NCI-H748 (cell line): ENCODE data around the gene EPB41L4A.
"Not testable (repeated sequence)": the region's sequence is repeated elsewhere in the genome, so short reads cannot be mapped to it uniquely, and the experiment has no call there.

Experiments
- DNase-seq: peaks from one replicate; lab custom pipeline; 2025; ENCODE audit not compliant: unreplicated experiment; lab: John Stamatoyannopoulos, UW

Gene EPB41L4A, protein sequence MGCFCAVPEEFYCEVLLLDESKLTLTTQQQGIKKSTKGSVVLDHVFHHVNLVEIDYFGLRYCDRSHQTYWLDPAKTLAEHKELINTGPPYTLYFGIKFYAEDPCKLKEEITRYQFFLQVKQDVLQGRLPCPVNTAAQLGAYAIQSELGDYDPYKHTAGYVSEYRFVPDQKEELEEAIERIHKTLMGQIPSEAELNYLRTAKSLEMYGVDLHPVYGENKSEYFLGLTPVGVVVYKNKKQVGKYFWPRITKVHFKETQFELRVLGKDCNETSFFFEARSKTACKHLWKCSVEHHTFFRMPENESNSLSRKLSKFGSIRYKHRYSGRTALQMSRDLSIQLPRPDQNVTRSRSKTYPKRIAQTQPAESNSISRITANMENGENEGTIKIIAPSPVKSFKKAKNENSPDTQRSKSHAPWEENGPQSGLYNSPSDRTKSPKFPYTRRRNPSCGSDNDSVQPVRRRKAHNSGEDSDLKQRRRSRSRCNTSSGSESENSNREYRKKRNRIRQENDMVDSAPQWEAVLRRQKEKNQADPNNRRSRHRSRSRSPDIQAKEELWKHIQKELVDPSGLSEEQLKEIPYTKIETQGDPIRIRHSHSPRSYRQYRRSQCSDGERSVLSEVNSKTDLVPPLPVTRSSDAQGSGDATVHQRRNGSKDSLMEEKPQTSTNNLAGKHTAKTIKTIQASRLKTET

DNA sequence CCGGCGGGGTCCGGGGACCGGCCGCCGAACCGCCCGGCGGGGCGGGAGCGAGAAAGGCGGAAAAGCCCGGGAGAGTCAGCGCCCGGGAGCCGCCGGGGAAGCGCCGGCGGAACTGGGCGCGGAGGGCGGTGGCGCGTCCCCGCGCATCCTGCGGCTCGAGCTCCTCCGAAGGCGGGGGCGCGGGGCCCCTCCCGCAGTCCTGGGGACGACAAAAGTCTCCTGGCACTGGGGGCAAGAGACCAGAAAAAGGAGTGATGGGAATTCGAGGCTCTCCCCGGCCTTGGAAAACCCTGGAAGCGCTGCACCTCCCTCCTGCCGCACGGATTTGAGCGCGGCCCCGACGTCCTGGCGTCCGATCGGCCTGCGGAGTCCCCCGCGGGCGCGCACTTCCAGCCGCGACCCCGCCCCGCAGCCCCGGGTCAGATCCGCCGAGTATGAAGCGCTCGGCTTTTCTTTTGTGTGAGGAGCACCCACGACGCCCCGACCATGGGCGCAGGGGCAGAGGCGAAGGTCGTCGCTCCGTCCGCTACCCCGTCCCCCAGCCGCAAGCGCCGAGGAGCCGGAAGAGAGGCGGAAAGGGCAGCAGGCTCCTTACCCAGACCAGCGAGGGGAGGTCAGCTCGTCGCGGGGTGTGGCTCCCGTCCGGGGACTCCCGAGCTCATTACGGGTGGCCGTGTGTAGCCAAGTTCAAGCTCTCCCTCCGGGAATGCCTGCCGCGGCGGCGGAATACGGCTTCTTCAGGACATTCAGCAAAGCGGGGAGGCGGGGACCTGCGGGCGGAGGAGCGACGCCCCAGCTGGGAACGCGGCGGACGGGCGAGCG lies at the start of gene EPB41L4A:
Gene EPB41L4A, minus strand, starts transcription at position 114 of the 822 bp plus-strand sequence. CDS start 238 bp downstream, outside the sequence.
- peak; percentile 61 for DNase-seq

DNA sequence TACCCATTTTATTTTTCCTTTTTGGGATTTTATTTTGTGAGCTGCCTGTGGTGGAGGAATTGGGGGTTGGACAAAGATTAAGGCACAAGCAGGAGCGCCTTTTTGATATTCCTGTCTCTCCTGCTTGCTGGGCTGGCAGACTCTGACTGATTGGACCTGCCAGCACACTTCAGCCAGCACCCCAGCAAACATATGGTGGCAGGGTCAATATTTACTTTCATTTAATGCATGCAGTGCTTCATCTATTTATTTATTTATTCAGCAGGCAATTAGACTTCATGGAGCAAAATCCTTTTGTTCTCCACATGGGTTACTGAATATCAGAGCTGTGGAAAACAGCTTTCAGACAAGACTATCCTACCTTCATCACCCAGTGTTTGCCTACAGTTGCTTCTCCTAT lies 48.4 kb upstream of the EPB41L4A start:
- peak; percentile 91 for DNase-seq

DNA sequence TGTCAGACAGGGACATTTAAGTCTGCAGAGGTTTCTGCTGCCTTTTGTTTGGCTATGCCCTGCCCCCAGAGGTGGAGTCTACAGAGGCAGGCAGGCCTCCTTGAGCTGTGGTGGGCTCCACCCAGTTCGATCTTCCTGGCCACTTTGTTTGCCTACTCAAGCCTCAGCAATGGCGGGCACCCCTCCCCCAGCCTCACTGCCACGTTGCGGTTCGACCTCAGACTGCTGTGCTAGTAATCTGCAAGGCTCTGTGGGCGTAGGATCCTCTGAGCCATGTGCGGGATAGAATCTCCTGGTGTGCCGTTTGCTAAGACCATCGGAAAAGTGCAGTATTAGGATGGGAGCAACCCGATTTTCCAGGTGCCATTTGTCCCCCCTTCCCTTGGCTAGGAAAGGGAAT lies 47.2 kb upstream of the EPB41L4A start:
- DNase-seq, result not testable (repeated sequence)

DNA sequence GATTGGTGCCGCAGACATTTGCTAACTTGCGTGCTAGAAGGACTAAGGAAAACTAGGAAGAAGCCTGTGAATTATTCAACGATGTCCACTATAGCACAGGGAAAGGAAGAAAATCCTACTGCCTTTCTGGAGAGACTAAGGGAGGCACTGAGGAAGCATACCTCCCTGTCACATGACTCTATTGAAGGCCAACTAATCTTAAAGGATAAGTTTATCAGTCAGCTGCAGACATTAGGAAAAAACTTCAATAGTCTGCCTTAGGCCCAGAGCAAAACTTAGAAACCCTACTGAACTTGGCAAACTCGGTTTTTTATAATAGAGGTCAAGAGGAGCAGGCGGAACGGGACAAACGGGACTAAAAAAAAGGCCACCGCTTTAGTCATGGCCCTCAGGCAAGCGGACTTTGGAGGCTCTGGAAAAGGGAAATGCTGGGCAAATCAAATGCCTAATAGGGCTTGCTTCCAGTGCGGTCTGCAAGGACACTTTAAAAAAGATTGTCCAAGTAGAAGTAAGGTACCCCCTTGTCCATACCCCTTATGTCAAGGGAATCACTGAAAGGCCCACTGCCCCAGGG lies 28.2 kb upstream of the EPB41L4A start:
- DNase-seq, result not testable (repeated sequence)

DNA sequence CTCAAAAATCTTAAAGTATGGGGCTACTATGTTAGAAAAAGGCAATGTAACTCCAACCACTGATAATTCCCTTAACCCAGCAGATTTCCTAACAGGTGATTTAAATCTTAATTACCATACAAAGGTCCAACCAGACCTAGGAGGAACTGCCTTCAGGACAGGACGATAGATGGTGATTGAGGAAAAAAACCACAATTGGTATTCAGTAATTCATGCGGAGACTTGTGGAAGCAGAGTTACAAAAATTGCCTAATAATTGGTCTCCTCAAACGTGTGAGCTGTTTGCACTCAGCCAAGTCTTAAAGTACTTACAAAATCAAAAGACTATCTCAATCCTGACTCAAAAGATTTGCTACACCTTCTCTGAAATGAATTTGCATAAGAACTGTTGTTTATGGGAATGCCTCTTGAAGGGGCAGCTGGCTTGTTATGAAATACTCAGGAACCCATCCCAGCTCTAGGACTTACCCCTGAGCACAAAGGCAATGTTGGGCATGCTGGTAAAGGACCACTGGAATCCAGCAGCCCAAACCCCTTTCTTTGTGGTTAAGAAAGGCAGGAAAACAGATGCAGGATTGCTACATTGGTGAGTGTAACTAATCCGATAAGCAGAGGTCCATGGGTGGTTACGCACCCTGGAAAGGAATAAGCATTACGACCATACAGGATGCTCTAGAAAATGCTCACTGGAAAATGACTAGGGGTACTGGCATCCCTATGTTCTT lies 26.7 kb upstream of the EPB41L4A start:
- no peak for DNase-seq

DNA sequence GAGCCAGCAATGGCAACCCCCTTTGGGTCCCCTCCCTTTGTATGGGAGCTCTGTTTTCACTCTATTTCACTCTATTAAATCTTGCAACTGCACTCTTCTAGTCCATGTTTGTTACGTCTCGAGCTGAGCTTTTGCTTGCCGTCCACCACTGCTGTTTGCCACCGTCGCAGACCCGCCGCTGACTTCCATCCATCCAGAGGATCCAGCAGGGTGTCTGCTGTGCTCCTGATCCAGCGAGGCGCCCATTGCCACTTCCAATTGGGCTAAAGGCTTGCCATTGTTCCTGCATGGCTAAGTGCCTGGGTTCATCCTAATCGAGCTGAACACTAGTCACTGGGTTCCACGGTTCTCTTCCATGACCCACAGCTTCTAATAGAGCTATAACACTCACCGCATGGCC lies 24.9 kb upstream of the EPB41L4A start:
- DNase-seq, result not testable (repeated sequence)

DNA sequence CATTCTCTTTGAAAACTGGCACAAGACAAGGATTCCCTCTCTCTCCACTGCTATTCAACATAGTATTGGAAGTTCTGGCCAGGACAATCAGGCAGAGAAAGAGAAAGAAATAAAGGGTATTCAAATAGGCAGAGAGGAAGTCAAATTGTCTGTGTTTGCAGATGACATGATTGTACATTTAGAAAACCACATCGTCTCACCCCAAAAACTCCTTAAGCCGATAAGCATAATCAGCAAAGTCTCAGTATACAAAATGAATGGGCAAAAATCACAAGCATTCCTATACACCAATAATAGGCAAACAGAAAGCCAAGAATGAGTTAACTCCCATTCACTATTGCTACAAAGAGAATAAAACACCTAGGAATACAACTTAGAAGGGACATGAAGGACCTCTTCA lies 21.0 kb upstream of the EPB41L4A start:
- no peak for DNase-seq

DNA sequence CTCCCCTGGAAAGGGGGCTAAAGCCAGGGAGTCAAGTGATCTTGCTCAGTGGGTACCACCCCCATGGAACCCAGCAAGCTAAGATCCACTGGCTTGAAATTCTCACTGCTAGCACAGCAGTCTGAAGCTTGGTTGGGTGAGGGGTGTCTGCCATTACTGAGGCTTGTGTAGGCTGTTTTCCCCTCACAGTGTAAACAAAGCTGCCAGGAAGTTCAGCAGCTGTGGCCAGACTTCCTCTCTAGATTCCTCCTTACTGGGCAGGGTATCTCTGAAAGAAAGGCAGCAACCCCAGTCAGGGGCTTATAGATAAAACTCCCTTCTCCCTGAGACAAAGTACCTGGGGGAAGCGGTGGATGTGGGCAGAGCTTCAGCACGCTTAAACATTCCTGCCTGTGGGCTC lies 17.1 kb upstream of the EPB41L4A start:
- DNase-seq, result peak; percentile 2

DNA sequence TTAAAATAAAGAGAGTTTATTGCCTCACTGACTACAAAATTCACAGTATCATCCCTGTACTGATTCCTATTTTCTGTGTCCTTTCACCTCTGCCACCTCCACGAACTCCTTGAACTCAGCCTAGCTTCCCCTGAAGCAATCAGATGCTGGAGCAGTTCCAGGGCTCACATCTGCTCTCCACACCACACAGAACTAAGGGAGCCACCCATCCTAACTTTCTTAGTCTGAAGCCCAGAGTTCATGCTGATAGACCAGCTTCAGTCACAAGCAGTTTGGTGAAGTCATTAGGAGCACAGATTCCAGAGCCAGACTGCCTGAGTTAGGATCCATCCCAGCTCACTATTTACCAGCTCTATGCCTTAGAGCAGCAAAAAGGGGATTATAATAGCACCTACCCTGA lies 15.6 kb upstream of the EPB41L4A start:
- no peak for DNase-seq

DNA sequence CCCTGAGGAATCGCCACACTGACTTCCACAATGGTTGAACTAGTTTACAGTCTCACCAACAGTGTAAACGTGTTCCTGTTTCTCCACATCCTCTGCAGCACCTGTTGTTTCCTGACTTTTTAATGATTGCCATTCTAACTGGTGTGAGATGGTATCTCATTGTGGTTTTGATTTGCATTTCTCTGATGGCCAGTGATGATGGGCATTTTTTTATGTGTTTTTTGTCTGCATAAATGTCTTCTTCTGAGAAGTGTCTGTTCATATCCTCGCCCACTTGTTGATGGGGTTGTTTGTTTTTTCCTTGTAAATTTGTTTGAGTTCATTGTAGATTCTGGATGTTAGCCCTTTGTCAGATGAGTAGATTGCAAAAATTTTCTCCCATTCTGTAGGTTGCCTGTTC lies 7.1 kb upstream of the EPB41L4A start:
- DNase-seq, result not testable (repeated sequence)

DNA sequence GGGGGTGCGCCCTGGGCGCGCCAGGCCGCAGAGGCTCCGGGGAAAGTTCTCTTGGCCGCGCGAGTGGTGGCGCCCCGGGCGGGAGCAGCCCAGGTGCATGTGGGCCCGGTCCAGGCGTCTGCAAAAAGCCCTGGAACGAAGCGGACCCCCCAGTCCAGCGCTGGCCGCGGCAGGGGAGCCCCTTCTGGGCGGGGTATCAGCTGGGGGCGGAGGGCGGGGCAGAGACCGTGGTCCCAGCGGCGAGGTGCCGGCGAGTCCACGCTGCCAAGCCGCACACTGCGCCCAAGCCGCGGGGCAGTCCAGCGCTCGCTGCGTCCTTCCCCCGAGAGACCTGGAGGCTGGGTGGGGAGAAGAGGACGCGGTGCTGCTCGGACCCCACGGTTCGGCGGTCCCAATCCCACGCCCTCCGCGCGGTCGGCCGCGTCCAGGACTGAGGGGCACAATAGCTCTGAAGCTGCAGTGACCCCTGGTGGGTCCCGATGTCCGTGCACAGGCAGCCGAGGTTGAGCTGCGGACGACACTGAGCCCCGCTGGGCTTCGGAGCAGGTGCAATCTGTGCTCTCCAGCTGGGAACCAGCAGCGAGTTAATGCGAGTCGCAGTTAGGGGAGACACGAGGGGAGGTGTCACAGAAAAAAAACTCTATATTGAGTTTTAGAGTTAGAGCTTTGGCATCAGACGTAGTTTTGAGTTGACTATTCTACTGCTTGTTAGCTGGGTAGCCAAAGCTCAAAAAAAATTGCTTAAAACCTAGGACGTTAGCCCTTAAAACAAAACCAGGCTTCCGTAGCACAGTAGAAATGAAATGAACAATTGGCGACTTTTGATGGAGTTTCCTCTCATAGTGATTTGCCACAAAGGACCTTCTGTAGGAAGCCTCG lies 1.1 kb upstream of the EPB41L4A start:
- DNase-seq, result peak; percentile 85

DNA sequence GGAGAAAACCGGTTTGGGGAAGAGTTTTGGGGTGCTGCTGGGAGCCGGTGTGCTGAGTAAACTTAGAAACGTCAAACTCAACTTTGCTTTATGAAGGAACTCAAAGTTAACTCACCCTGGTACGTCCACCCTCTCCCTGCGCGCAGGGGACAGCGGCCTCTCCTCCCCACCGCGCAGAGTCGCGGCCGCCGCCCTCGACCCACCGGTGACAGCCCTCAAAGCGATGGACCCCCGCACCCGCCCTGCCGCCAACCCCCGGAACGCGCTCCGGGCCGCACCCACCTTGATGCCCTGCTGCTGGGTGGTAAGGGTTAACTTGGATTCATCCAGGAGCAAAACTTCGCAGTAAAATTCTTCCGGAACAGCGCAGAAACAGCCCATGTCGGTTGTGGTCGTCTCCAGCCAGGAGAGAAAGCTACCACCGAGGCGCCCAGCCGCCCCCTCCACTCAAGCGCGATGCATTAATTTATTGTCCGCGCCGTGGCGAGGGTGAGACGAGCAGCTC lies 366 bp downstream of the EPB41L4A start:
- DNase-seq, result no peak

DNA sequence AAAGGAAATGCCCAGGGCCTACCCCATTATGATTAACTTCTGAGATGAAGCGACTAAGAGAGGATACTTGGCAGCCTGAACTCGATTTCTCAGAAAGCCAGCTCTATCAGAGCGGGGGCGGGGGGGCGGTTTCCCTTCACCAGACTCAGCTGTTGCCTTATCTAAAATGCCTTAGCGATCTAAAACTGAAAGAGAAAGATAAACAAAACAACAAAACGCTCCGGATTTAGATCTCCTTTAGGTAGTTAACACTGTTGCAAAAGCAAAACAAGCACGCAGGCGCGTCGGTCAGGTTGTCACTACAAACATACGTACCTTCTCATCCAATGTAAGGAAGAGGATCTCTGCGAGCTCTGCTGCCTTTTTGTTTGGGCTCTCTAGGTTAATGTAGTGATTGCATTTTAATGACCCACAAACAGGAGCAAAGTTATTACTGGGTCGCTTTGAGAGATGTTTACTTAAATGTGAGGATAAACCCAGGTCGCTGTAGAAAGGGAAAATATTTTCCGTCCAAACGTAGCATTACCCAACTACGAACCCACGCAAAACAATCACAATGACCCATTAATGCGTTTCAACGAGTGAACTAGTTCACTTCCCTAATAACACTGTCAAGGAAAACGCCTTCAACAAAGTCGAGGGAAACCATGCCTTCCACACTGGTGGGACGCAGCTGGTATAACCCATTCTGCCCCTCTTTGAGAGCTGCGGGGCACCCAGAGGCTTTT lies 982 bp downstream of the EPB41L4A start:
- peak; percentile 32 for DNase-seq

DNA sequence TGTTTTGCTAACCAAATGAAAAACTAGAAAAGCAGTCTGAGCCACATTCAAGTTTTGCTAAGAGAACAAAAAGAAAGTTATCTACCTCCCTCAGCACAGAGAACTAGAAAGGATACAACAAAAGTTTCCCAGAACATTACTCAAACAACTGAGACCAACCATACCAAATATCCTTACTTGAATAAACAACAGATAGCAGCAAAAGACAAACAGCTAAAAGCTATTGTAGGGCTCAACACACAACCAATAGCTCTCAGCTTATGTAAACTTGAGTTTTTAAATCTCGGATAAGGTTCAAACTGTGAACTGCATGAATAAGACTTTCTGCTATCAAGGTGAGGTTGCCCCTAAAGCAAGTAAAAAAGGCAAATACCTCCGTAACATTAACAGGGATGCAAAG lies 3.5 kb downstream of the EPB41L4A start:
- no peak for DNase-seq

DNA sequence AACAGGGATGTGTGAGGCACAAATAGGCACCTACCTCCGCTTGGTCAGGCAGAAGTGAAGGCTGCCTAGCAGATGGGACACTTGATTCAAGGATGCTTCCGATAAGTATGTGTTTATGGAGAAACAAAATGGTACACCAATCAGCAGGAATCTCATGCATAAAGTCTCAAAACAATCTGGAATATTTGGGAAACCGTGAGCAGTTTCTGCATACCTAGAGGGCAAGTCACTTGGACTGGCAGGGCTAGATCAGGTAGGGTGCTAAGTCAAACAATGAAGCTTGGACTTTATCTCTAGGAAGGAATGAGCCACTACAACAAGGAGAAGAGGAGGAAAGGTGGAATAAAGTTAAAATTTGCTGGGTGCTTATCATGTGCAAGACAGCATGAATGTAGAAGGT lies 5.5 kb downstream of the EPB41L4A start:
- no peak for DNase-seq

DNA sequence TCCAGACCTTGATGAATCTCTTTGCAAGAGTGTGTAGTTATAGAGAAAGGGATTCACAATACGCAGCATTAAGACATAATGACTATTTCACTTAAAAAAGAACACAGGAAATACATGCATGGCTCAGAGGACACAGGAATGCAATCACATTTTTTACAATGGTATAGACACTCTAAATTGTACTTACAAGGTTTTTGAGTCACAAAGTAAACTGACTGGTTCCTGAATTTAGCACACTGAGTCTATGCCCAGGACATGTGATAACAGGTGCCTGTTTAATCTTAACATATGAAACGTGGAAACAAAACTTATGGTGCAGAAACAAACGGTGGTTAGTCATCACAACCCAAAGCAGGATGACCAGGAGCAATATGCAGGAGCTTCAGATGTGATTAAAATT lies 6.7 kb downstream of the EPB41L4A start:
- DNase-seq, result no peak

DNA sequence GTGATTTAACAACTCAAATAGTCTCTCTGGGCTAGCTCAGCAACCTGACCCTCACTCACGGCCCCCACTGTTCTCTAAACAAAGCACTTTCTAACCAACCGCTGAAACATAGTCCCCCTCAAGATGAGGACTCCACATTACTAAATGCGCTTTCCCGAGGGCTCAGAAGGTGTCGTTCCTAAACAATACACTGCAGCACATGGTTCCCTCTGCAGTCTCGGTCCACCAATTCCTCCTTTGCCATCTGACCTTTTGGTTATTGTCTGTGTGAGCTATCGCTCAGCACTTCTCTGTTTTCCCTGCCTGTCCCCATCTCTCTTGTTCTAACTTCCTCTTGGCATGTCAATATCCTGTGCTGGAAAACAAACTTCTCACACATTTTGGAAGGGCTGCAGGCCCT lies 7.2 kb downstream of the EPB41L4A start:
- no peak for DNase-seq

DNA sequence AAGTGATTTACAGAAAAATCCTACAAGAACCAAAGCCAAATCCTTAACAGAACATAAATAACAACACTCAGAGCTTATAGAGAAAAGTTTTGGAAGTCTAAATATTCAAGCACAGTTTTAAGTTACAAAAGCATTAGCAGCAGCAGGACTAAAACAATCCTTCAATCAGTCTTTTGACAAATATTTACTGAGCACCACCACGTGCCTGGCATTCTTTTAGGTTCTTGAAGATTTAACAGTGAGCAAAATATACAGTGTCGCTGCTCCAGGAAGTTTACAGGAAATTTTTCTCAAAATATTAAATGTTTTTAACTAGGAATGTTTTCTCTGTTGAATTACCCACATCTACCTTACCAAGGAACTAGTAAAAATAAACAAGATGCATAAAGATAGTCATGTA lies 11.4 kb downstream of the EPB41L4A start:
- DNase-seq, result no peak

DNA sequence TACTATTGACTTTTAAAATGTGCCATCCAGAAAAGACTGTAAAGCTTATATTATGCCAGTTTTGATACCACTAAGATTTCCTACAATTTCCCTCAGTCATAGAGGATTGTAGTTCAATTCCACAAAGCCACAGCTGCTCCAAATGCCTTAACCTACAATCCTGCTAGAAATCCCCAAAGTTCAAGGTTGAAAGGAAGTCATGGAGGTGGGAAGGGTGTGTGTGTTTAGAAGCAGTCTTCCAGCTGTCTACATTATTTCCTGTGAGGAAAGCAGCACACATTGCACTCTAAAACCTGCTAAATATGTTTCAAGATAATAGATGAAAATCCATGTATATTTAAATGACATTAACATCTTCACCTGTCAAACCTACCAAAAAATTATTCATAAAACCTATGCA lies 11.8 kb downstream of the EPB41L4A start:
- DNase-seq, result no peak
